Stromal cell of bone marrow (primary cell): ENCODE measurements around the gene CIT.

ENCODE experiments used
- DNase-seq: peaks from one replicate; pipeline ENCODE4 v3.0.0-alpha.2; 2012; ENCODE audit warnings: low read depth

CIT gene

DNA sequence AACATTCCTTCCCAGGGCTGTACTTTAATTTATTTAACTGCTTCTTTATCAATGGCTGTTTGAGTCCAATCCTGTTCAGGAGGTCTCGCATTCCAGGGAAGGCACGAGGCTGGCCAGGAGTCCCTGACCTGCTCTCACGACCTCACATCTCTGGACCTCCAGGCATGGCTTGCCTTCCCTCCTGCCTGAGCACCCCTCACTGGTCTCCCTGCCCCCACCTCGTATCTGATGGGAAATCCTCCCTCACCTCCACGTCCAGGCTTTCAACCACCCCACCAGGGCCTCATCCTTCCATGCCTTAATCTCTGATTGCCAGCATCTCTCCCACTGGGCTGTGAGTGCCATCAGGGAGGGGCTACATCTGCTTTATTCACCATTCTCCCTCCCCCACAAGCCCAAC, 180.2 kb downstream of the CIT start:
- no peak for DNase-seq

DNA sequence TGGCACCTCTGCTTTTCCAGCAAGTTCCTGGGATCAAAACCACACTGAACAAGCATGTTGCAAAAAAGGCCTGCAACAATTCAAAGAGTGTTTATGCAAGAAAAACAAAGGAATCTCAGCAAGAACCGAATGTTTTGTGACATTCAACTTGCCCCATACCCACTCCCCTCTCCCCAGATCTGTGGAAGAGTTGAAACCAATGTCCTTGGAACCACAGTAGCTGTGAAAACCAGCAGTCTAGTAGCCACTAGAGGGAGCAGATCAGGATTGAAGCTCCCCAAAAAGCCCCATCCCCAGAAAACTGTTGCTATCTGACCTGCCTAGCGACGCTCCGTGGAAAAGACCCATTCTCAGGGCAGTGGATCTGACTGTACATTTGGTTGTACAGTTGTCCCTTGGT, 182.1 kb downstream of the CIT start:
- no peak for DNase-seq

- no peak for DNase-seq
Observed at GRCh38 chr12:119694111-119694510, 183.0 kb downstream of the CIT start.

GRCh38 chr12:119693511-119693910, 183.6 kb downstream of the CIT start:
- no peak for DNase-seq

GRCh38 chr12:119692997-119693396, 184.1 kb downstream of the CIT start:
- DNase-seq: peak; percentile 94

DNA sequence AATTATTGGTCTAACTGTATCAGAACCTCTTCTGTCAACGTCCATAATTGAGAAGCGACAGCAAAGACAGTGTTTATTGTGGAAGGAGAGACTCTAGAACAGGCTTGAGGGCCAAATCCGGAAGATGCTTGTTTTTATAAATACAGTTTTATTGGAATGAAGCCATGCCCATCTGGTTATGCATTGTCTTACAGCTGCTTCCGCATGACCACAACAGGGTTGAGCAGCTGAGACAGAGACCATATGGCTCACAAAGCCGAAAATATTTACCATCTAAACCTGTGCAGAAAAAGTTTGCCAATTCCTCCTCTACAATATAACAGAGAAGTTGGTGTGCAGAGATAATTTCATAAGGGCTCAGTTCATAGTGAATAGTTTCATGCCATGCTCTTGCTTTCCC, 184.7 kb downstream of the CIT start:
- DNase-seq: no peak

GRCh38 chr12:119691202-119691810, 185.8 kb downstream of the CIT start:
- no peak for DNase-seq

DNA sequence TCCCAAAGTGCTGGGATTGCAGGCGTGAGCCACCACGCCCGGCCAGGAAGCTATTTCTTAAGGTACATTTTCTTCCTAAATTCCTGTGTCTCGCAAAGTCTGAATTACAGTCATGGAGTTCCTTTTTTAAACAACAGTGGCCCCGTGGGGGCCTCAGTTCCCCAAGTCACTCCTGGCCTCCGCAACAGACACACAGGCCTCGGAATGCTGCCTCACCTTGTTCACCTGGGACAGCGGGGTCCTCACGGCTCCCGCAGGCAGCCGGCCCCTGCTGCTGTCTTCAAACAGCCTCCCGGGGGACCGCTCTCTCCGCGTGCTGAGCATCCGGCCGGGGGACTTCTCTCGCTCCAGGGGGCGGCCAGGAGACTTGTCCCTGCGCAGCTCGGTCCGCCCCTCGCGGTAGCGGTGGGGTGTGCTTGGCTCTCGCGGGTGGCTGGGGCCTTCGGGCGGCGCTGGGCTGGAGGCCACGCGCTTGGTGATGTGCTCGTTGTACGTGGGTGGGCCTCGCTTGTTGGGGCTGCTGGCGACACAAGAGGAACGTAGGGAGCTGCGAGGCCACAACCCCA, 187.1 kb downstream of the CIT start:
- no peak for DNase-seq

DNA sequence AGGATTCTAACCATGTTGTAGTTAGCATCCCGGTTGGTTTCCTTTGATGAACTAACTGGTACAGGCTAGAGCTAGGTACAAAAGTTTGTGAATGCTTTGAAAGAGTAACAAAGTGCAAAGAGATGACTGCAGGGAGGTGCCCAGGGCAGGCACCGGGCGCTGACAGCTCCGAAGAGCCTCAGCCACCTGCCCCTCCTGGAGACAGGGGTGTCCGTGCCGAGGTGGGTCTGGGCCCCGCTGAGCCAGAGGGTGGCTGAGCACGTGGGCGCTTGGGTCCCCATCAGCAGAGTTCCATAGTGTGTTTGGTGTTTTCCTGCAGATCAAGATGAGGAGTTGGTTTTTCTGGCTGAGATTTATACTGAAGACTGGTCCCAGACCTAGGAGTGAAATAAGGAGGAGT, 189.2 kb downstream of the CIT start:
- DNase-seq: no peak

- no peak for DNase-seq
Observed at GRCh38 chr12:119687406-119687805, 189.7 kb downstream of the CIT start.

DNA sequence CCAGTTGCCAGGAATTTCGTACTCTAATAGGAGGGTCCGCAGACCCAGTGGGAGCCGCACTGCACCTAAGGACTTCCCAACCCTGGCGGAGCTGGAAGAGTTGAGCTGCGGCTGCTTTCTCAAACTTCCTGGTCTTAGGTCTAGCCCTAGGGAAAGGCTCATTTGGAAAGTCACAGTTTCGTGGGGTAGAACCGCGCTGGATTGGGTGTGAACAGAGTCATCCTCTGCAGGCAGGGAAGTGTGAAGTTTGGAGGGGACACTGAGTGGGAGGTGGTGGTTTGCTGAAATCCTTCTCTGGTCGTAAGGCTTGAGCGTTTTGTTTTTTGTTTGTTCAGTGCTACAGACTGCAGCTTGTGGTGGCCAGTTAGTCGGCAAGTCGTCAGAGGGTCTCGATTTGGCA, 190.3 kb downstream of the CIT start:
- DNase-seq: no peak

- DNase-seq: no peak
Observed at GRCh38 chr12:119686355-119686754, 190.8 kb downstream of the CIT start.

DNA sequence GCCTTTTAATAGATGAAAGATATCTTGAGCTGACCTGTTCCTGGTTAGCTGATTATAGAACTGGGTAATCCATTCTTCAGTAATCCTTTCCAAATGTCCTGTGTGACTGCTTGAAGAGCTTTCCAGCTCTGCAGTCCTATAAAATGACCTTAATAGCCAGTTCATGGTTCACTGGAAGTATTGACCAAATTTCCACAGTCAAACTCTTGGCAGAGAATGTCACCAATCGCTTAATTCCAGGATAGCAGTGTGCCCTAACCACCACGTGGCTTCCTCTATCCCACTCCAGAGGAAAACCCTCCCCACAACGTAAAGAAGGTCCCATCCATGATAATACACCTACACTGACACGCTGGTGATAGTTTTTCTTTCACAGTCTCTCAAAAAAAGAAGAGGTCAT, 191.7 kb downstream of the CIT start:
- DNase-seq: no peak

DNA sequence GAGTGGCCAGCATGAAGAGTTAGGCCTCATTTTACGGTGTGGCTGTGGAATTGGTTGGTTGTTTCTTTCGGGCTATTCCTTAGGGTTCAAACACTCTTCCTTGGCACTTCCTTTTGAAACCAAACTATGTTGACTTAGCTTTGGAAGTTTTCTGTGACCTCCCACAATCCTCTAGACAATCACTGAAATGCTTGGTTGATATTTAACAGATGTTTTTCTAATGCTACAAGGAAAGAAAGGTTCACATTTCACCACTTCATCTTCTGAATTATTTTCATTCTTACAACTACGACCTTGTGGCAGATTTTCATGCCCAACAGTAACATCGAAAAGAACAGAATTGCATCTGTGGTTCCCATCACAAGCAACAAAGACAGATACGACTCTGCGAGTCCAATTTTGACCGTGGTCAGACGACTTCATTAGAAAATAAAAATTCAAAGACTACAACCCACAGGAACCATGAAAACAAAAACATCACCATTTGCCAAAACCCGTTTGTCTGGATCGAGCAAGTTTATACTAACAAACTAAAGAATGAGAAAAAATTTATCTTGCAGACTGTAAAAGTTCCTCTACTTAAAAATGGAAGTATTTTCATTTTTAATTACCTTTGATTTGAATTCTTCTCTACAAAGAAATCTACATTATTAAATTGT, 192.3 kb downstream of the CIT start:
- DNase-seq: no peak

DNA sequence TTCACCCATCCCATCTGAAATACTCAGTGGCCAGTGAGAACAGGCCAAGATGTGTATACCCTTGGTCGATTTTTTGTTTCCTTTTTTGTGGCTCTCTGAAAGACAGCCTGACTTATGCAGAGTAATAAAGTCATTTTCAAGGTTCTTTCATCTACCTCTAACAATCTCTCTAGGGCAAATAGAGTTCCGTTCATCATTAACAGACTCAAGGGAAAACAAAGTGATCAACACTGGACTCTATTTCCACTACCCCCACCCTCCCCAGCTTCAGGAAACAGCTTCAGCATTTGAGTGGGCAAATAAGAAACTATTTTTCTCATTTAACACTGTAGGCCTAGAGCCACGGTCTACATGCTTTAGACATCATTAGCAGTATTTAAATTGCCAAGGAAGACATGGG, 193.3 kb downstream of the CIT start:
- no peak for DNase-seq

DNA sequence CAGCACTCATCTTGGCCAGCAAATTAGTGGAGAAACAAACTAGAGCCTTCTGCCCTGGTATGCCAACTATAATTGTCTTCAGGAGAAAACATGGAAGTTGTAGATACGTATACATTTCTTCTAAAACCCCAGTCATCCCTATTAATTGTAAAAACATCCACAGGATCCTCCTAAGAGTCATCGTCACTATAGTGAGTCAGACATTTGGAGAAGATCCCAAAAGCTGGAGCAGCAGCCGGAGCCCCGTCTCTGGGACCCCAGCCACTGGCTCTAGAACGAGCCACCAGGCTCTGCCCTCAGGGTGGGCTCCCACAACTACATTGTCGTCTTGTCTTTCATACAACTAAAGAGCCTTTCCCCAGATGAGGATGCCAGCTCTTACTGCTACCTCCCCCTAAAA, 193.7 kb downstream of the CIT start:
- no peak for DNase-seq

- DNase-seq: no peak
Observed at GRCh38 chr12:119682639-119683252, 194.4 kb downstream of the CIT start.

DNA sequence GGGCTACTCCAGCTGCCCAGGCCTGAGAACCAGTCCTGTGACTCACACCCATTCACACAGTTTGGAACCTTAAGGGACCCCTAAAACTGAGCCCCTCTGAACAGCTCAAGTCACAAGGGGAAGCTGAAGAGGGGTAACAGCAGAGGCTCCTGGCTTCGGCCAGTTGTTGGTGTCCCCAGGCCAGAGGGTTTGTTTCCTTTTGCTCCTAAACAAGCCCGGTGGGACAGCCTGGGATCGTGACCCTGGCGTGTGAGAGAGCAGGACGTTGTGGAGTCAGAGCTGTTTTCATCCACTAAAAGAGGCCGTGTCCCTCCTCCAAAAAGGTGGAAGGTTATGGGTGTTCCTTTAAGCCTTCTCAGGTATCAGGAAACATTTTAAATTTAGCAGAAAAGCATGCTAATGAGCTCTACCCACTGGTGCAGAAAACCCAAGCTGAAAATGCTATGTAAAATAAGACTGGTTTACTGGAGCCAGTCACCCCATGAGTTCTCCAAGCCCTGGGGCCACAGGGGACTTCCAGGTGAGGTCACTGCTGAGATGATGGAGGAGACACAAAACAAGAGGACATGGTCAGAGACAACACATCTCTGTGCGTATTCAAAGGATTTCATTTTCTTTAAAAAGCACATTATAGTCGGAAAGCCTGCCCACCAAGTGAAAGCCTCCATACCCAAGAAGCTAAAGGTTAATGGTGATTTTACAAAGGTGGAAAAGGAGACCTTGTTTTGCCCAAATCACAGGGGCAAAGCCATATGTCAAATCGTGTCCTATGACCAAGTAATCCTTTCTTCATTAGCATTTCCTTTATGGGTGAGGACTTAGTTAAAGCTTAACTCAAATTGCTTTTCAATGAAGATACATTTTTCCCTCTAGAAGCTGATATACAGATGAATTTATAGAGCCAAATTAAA, 195.1 kb downstream of the CIT start:
- DNase-seq: no peak

DNA sequence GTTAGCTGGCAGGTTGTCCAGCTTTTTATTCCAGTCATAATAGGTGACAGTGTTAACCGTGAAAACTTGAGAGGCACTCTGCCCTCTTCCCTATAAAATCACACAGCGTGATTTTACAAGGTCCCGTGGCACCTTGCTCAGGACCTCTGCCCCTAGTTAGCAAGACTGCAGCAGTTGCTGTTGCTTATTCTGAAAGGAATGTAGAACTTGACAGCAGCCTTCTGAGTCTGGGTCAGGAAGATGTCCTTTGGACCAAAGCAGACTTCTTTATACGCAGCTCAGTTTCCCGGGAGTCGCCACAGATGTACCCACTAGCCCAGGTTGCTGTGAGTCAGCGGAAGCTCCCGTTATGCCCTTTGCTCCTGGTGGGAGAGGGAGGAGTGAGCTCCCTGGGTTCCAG, 196.0 kb downstream of the CIT start:
- DNase-seq: no peak

DNA sequence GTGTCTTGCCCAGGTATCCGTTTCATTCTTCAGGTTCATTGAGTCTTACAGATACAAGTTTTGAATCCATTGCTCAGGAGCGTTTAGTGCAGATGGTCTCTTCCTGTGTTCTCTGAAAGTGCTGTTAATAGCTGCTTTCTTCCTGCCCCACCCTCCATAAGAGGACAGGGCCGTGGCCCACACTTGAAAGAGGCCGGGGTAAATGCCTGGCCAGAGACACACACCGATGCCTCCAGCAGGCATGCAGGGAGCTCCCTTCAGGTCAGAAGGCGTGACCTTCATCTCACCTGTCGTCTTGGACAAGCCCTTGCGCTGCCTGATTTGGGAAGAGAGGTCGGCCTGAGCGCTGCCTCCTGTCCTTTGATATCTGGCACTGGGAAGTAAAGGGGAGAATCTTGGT, 197.6 kb downstream of the CIT start:
- DNase-seq: no peak

DNA sequence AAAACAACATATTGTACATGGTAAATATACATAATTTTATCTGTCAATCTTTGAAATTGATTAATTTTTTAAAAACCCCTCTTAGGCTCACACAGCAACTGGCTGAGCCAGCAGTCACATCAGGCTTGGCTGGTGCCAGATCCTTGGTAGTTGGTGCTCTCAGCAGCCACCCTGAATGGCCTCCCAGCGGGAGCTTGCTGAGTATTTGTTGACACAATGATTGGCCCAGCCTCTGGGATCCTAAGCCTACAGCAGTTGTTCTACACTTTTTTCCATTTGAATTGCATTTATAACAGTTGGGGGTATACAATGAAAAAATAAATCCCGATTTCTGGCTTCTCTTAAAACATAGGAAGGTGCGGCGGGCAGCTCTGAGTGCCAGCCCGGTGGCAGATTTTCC, 198.0 kb downstream of the CIT start:
- no peak for DNase-seq

DNA sequence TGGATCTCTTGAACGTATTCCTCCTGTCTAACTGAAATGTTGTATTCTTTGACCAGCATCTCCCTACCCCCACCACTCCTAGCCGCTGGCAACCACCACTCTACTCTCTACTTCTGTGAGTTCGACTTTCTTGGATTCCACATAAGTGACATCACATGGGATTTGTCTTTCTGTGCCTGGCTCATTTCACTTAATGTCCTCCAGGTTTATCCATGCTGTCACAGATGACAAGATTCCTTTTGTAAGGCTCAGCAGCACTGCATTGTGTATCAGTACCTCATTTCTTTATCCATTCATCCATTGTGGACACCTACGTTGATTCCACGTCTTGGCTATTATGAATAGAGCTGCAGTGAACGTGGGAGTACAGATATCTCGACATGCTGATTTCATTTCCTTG, 198.7 kb downstream of the CIT start:
- DNase-seq: no peak
